ENCODE measurements around the gene INPP4B.

The INPP4B gene

DNA sequence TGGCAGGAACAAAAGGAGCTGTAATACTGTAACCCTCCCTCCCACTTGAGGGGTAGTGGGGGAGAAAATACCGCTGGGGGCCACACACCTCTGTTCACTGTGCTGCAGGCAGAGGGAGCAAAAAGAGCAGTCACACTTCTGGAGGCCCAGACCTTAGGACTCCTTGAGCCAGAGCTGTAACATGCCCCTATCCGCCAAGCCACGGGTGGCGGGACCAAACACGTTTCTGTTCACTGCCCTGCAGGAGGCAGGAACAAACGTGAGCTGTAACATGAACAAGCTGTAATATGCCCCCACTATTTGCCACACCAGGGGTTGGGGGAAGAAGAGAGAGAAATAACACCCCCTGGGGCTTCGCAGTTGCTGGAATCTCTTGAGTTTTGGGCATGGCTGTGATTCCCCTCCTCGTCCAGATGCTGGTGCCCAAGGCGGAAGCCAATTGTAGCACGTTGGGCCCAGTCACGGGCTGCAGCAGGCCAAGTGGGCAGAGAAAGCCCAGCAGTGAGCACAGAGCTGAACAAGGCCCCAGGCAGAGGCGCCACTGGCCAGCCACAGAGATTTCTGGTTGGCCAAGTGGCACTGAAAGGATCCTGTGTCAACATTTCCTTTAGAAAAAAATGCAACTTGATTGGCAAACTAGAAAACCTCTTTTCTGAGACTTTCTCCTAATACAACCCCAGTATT, 509.7 kb downstream of the INPP4B start:
- no peak for DNase-seq

GRCh38 chr4:142334931-142335330, 511.2 kb downstream of the INPP4B start:
- DNase-seq, result no peak

DNA sequence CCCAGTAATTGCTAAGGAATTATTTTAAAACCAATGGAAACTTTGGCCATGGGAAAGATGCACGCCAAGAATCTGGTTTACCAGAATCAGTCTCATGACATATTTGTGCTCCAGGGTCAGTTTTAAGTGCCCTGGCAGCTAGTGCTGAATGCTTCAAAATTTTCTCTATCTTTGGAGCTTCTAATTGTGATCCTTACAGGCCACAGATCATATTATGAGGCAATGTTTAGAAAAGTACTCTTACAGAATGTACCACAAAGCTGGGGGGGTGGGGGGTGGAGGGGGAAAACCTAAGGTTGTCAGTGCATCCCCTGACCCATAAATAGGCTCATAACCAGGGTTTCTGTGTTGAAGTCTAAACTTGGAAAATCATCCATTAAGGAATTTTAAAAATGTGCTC, 514.5 kb downstream of the INPP4B start:
- DNase-seq, result no peak

DNA sequence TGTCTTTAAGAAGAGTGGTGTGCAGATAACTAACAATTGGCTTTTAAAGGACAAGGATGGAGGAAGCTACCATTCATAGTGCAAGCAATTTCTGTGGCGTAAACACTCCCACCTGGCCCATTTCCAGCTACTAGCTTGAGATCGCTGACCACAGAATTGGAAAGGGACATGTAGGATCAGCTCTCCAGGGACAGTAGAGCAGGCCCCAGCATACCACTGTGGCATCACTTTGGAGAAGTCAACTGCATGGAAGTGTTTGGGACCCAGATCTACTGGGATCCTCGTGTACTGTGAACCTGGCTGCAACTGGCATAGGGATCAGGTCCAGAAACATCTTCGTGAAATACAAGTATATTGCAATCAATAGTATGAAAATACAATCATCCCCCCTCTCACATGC, 515.0 kb downstream of the INPP4B start:
- no peak for DNase-seq

DNA sequence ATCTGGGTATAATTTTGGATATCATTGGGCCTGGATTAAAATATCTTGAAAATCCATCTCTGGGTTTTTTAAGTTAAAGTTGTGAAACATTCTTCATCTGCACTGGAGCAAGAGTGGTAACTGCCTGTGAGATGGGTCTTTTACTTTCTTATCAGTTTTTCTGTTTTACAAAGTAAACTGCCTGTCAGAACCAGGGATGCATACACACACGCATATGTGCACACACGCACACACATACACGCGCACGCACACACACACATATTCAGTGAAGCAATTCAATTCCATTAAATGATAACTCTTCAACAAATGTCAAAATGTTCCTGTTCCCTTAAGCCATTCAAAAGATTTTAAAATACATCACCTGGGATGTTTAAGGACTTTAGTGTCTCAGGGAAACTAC, 515.8 kb downstream of the INPP4B start:
- DNase-seq, result no peak

- DNase-seq, result no peak
Observed at GRCh38 chr4:142329313-142329712, 516.8 kb downstream of the INPP4B start.

DNA sequence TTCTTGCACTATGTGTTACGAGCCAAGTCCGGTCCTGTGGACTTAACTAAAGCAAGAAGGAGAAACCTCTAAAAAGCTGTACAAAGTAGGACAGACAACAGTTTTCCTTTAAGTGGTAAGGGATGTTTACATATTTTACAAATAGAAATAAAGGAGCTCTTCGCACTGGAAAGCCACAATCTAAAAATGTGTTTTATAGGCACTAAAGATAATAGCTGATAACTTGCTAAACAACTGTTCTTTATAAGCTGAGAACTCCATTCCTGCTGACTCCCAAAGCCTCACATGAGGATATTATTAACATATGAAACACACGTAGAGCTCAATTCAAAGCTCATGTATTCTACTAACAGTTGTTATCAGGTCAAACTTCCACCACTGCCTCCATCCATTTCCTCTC, 519.9 kb downstream of the INPP4B start:
- no peak for DNase-seq

DNA sequence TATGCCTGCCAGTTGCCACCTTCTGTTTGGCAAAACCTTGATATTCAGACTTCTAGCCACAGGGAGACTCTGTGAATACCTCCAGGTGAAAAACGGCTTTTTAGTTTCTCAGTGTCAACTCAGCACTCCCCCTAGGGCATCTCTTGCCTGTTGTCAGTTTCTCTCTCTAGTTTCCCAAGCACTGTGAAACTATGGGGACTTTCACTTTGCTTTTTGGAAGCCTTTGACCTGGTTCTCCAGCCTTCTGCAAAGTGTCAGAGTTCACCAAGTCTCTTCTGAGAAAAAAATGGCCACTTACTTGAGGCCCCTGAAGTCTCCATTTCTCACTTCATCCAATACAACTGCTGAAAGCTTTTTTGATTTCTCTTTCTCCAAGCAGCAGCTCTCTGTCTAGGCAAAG, 521.5 kb downstream of the INPP4B start:
- no peak for DNase-seq

GRCh38 chr4:142322996-142323395, 523.1 kb downstream of the INPP4B start:
- no peak for DNase-seq

DNA sequence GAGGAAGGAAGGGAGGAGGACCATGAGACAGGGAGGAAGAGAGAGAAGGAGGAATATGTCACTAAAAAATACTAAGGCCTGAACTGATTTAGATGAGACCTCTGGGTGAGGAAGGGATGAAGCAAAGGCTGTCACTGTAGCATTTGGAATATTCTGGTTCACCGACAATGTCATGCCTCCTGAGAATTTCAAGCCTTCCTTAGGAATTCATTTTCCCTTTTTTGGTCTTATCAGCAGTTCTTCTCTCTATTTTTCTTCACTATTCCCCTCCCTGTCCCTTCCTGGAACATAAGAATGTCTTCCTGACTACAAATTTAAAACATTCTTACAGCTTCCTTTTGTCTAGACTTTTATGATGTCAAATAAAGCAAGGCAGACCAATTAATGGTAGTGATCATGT, 527.8 kb downstream of the INPP4B start:
- no peak for DNase-seq

DNA sequence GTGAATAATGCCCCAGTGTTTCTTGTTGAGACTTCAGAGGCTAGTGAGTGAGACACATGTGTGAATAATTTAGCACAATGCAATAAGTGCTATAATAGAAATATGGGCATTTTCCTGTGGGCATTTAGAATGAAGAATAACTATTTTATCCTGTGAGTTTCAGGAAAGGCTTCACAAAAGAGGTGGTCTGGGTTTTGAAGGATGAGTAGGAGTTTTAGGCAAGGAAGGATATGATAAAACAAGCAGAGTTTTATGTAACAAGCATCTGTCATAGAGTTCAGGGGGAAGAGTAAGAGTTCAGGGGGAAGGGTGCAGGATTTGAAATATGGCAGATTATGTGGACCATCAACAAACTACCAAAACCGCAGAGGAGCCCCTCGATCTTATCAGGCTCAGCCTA, 529.2 kb downstream of the INPP4B start:
- no peak for DNase-seq

GRCh38 chr4:142316025-142316424, 530.1 kb downstream of the INPP4B start:
- no peak for DNase-seq

DNA sequence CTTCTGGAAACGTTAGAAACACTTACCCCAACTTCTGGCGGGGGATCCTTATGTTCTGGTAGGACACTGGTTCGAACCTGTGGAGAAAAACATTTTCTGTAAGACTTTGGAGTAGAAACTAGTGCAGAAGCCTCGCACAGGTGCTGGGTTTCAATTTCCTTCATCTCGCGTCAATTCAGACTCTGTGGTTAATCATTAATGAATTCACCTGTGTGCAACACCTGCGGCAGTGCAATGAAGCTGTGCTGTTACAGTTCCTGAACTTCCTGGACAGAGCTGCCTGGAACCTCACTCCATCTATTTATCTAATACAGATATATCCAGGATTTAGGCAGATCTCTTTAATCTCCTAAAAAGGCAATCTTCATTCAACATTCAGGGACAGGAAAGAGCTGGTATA, 531.4 kb downstream of the INPP4B start:
- DNase-seq, result no peak

GRCh38 chr4:142314247-142314646, 531.9 kb downstream of the INPP4B start:
- no peak for DNase-seq

- DNase-seq, result no peak
Observed at GRCh38 chr4:142312391-142312790, 533.7 kb downstream of the INPP4B start.

GRCh38 chr4:142311916-142312315, 534.2 kb downstream of the INPP4B start:
- no peak for DNase-seq

DNA sequence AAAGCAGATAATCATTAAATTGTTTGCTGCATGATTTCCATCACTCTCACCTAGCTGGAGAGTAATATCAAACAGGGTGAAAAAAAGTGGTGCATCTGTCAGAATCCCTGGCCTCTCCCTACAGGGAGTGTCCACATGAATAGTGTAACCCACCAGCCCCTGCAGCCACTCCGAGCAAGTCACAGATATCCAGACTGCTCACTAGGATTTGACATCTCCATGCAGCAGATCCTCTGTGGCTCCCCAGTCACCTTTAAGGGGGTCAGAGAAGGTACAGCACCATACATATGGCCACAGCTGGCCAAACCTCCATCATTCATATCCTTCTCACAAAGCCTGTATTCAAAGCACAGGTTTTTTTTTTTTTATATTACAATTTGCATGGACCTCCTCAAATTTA, 536.3 kb downstream of the INPP4B start:
- DNase-seq, result no peak

GRCh38 chr4:142307857-142308256, 538.2 kb downstream of the INPP4B start:
- DNase-seq, result no peak

- no peak for DNase-seq
Observed at GRCh38 chr4:142297313-142297712, 548.8 kb downstream of the INPP4B start.

DNA sequence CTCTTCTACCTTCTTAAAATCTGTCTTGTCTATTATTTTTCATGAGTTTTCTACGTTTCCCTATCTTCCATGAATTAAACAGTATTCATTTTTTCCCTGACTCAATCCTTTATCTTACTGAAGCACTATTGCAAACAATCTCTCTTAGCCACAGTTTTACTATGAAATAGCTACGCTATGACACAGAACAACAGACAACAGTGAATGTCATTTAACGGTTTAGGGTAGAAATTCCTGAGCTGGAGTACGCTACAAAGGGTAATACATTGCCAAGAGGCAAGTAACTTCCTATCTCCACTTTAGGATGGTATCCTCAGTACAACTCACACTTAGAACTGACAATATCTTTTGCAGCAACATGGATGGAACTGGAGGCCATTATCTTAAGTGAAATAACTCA, 552.6 kb downstream of the INPP4B start:
- no peak for DNase-seq

- DNase-seq, result no peak
Observed at GRCh38 chr4:142292231-142292630, 553.9 kb downstream of the INPP4B start.

GRCh38 chr4:142291299-142292050, 554.6 kb downstream of the INPP4B start:
- DNase-seq, result no peak

DNA sequence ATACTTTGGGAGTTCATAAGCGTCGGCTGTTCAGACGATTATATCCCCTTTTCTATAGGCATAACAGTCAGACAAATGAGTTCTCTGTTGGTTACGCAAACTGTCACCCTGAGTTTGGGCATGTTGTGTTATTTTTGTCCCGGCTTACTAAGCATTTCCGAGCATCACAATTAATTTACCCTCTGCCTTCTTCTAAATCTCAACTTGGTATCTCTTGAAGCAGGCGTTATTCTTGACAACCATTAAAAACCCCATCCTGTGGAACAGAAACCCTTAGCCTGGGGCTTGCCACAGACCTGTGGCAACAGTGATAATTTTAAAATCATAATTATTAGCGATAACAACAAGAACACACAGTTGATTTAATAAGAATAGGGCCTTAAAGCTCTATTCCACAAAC, 558.7 kb downstream of the INPP4B start:
- DNase-seq, result no peak

- no peak for DNase-seq
Observed at GRCh38 chr4:142285222-142285583, 560.9 kb downstream of the INPP4B start.
